ENCODE results near the gene TMEM236.

GRCh38 chr10:17710181-17710580 lies 41.8 kb upstream of the TMEM236 start:
- TF ChIP-seq, protein P1, sequence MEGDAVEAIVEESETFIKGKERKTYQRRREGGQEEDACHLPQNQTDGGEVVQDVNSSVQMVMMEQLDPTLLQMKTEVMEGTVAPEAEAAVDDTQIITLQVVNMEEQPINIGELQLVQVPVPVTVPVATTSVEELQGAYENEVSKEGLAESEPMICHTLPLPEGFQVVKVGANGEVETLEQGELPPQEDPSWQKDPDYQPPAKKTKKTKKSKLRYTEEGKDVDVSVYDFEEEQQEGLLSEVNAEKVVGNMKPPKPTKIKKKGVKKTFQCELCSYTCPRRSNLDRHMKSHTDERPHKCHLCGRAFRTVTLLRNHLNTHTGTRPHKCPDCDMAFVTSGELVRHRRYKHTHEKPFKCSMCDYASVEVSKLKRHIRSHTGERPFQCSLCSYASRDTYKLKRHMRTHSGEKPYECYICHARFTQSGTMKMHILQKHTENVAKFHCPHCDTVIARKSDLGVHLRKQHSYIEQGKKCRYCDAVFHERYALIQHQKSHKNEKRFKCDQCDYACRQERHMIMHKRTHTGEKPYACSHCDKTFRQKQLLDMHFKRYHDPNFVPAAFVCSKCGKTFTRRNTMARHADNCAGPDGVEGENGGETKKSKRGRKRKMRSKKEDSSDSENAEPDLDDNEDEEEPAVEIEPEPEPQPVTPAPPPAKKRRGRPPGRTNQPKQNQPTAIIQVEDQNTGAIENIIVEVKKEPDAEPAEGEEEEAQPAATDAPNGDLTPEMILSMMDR (conservative IDR thresholded peaks at IDR 0.05) = no peak
- no peak for TF ChIP-seq EZH2 (IDR thresholded peaks at IDR 0.05; ENCODE audit: low read depth)

All from PC-9 (cell line).